Central memory CD8-positive, alpha-beta T cell (primary cell): ENCODE results near the gene CDK1.

Source experiments
- ATAC-seq: fragments of 150-1000 bp; cut with Tn5 transposase; replicated peaks from 2 replicates; pipeline ENCODE4 v1.10.0; 2022; ENCODE audit warnings: mild to moderate bottlenecking, moderate FRiP score, moderate number of reproducible peaks; ENCODE audit not compliant: poor library complexity, severe bottlenecking; ENCODE audit errors: extremely low read depth
- DNase-seq, 2 donors: peaks; one replicate each; pipeline ENCODE4 v3.0.0; 2021; ENCODE audit warnings: low spot score in 2 of 2
- H3K27ac Mint-ChIP-seq: one replicate; pipeline ENCODE4 v1.8.0; 2022; ENCODE audit warnings: low read depth, mild to moderate bottlenecking, moderate library complexity, mixed read lengths
- H3K27me3 Mint-ChIP-seq: one replicate; pipeline ENCODE4 v1.8.0; 2022; ENCODE audit warnings: mixed read lengths
- H3K36me3 Mint-ChIP-seq: one replicate; pipeline ENCODE4 v1.8.0; 2022; ENCODE audit warnings: mild to moderate bottlenecking, moderate library complexity, mixed read lengths; ENCODE audit not compliant: insufficient read depth
- H3K4me1 Mint-ChIP-seq: one replicate; pipeline ENCODE4 v1.8.0; 2022; ENCODE audit warnings: mixed read lengths
- H3K4me3 Mint-ChIP-seq: one replicate; pipeline ENCODE4 v1.8.0; 2022; ENCODE audit warnings: mild to moderate bottlenecking, moderate library complexity, mixed read lengths
- H3K9me3 Mint-ChIP-seq: one replicate; pipeline ENCODE4 v1.8.0; 2022; ENCODE audit warnings: mixed read lengths

CDK1 gene

GRCh38 chr10:60747817-60748469 is 30.3 kb upstream of the CDK1 start:
- H3K9me3 Mint-ChIP-seq = no peaks in the 10 kb centered on the region
- no peaks in the 10 kb centered on the region for H3K4me1 Mint-ChIP-seq
- no peak overlapping the region for H3K27ac Mint-ChIP-seq
- no peaks in the 10 kb centered on the region for H3K36me3 Mint-ChIP-seq
- DNase-seq = no peak
- H3K27me3 Mint-ChIP-seq = peaks cover under 1% of the 10 kb centered on the region
- H3K4me3 Mint-ChIP-seq = no peak overlapping the region
- no peak for ATAC-seq

- no peak for ATAC-seq
- H3K27ac Mint-ChIP-seq = no peak overlapping the region
- no peak overlapping the region for H3K4me3 Mint-ChIP-seq
- DNase-seq = no peak
- no peaks in the 10 kb centered on the region for H3K4me1 Mint-ChIP-seq
- H3K9me3 Mint-ChIP-seq = no peaks in the 10 kb centered on the region
- peaks cover 42% of the 10 kb centered on the region for H3K27me3 Mint-ChIP-seq
- no peaks in the 10 kb centered on the region for H3K36me3 Mint-ChIP-seq
These were observed 25.1 kb upstream of the CDK1 start for GRCh38 chr10:60753152-60753551.

- Mint-ChIP-seq H3K9me3 (no peaks in the 10 kb centered on the region), H3K36me3 (no peaks in the 10 kb centered on the region), H3K27me3 (peaks cover 46% of the 10 kb centered on the region), H3K27ac (no peak overlapping the region), H3K4me3 (no peak overlapping the region), H3K4me1 (no peaks in the 10 kb centered on the region)
- ATAC-seq (no peak), DNase-seq (no peak)
These were observed 24.5 kb upstream of the CDK1 start for GRCh38 chr10:60753817-60754216.

GRCh38 chr10:60757420-60757895 is 20.8 kb upstream of the CDK1 start:
- ATAC-seq (no peak), DNase-seq (no peak)
- Mint-ChIP-seq H3K27ac (no peak overlapping the region), H3K4me1 (no peaks in the 10 kb centered on the region), H3K4me3 (no peak overlapping the region), H3K36me3 (no peaks in the 10 kb centered on the region), H3K27me3 (peaks cover 46% of the 10 kb centered on the region), H3K9me3 (no peaks in the 10 kb centered on the region)

- no peak for ATAC-seq
- H3K4me3 Mint-ChIP-seq = no peak overlapping the region
These were observed 19.1 kb upstream of the CDK1 start for GRCh38 chr10:60759181-60759580.

GRCh38 chr10:60760711-60761210 is 17.5 kb upstream of the CDK1 start:
- no peaks in the 10 kb centered on the region for H3K36me3 Mint-ChIP-seq
- H3K4me1 Mint-ChIP-seq = no peaks in the 10 kb centered on the region
- no peak overlapping the region for H3K27ac Mint-ChIP-seq
- DNase-seq (no peak), ATAC-seq (no peak)
- H3K4me3 Mint-ChIP-seq = no peak overlapping the region
- peaks cover 26% of the 10 kb centered on the region for H3K27me3 Mint-ChIP-seq
- no peaks in the 10 kb centered on the region for H3K9me3 Mint-ChIP-seq

More at GRCh38 chr10:60759181-60759580, 19.1 kb upstream of the CDK1 start:
- H3K36me3 Mint-ChIP-seq = no peaks in the 10 kb centered on the region
- H3K4me1 Mint-ChIP-seq = no peaks in the 10 kb centered on the region
- H3K27me3 Mint-ChIP-seq = peaks cover 36% of the 10 kb centered on the region
- no peak for DNase-seq
- no peak overlapping the region for H3K27ac Mint-ChIP-seq
- H3K9me3 Mint-ChIP-seq = no peaks in the 10 kb centered on the region

GRCh38 chr10:60762554-60762953 is 15.7 kb upstream of the CDK1 start:
- H3K4me1 Mint-ChIP-seq = no peaks in the 10 kb centered on the region
- no peak overlapping the region for H3K4me3 Mint-ChIP-seq
- no peaks in the 10 kb centered on the region for H3K9me3 Mint-ChIP-seq
- H3K27me3 Mint-ChIP-seq = peaks cover 10% of the 10 kb centered on the region
- no peak overlapping the region for H3K27ac Mint-ChIP-seq
- ATAC-seq = no peak
- H3K36me3 Mint-ChIP-seq = no peaks in the 10 kb centered on the region
- DNase-seq = no peak

- ATAC-seq (no peak), DNase-seq (no peak)
- Mint-ChIP-seq H3K36me3 (peaks cover 3% of the 10 kb centered on the region), H3K9me3 (no peaks in the 10 kb centered on the region), H3K4me3 (no peak overlapping the region), H3K27ac (no peak overlapping the region), H3K4me1 (peaks cover 5% of the 10 kb centered on the region), H3K27me3 (no peaks in the 10 kb centered on the region)
These were observed 10.9 kb upstream of the CDK1 start for GRCh38 chr10:60767424-60767823.

- no peak for ATAC-seq
- peaks cover 5% of the 10 kb centered on the region for H3K4me1 Mint-ChIP-seq
- no peaks in the 10 kb centered on the region for H3K27me3 Mint-ChIP-seq
- H3K36me3 Mint-ChIP-seq = peaks cover 3% of the 10 kb centered on the region
- H3K4me3 Mint-ChIP-seq = no peak overlapping the region
- DNase-seq = no peak
- no peaks in the 10 kb centered on the region for H3K9me3 Mint-ChIP-seq
- no peak overlapping the region for H3K27ac Mint-ChIP-seq
These were observed 8.9 kb upstream of the CDK1 start for GRCh38 chr10:60769406-60769805.

- peaks cover 12% of the 10 kb centered on the region for H3K4me1 Mint-ChIP-seq
- DNase-seq (no peak), ATAC-seq (no peak)
- peaks cover 6% of the 10 kb centered on the region for H3K36me3 Mint-ChIP-seq
- peak overlapping the region; percentile 98 for H3K27ac Mint-ChIP-seq
- H3K9me3 Mint-ChIP-seq = no peaks in the 10 kb centered on the region
- H3K4me3 Mint-ChIP-seq = peak overlapping the region; percentile 100
- peaks cover 9% of the 10 kb centered on the region for H3K27me3 Mint-ChIP-seq
These were observed 523 bp upstream of the CDK1 start for GRCh38 chr10:60777696-60778213.

GRCh38 chr10:60778971-60779796 is 906 bp downstream of the CDK1 start:
- H3K36me3 Mint-ChIP-seq = peaks cover 6% of the 10 kb centered on the region
- peaks cover 12% of the 10 kb centered on the region for H3K4me1 Mint-ChIP-seq
- ATAC-seq (peak; percentile 17), DNase-seq (no peak)
- H3K4me3 Mint-ChIP-seq = peak overlapping the region; percentile 100
- no peak overlapping the region for H3K27ac Mint-ChIP-seq
- H3K27me3 Mint-ChIP-seq = peaks cover 9% of the 10 kb centered on the region
- no peaks in the 10 kb centered on the region for H3K9me3 Mint-ChIP-seq

GRCh38 chr10:60781661-60782060 is 3.4 kb downstream of the CDK1 start:
- H3K9me3 Mint-ChIP-seq = no peaks in the 10 kb centered on the region
- peaks cover 12% of the 10 kb centered on the region for H3K4me1 Mint-ChIP-seq

More at GRCh38 chr10:60781661-60782060, 3.4 kb downstream of the CDK1 start:
- no peaks in the 10 kb centered on the region for H3K27me3 Mint-ChIP-seq
- ATAC-seq (no peak), DNase-seq (no peak)
- peaks cover 6% of the 10 kb centered on the region for H3K36me3 Mint-ChIP-seq
- no peak overlapping the region for H3K4me3 Mint-ChIP-seq
- H3K27ac Mint-ChIP-seq = peak overlapping the region; percentile 19
